ENCODE results near the gene DUSP21.
"Not testable (repeated sequence)": the region's sequence is repeated elsewhere in the genome, so short reads cannot be mapped to it uniquely, and the experiment has no call there.

Gene DUSP21

GRCh38 chrX:44842550-44843317 is 1.1 kb upstream of the DUSP21 start:
- H3K27ac ChIP-seq (ENCODE audit: low read depth, low read length) = no peak overlapping the region

DNA sequence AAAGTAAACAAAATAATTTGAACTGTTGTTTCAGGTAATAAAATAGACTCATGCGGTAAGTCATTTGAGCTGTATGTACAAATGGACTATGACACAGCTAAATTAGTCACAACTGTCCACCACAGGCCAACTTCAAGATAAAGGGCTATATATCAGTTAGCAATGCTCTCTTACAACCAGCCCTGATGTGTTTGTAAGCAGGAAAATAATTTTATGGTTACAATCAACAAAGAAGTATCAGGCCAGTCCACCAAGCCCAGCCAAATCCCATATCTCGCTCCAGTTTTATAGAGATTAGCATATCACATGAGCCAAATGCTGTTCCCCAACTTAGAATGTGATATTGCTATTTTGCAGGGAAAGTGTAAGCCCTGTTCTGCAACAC is 511 bp upstream of the DUSP21 start:
- no peaks in the 10 kb centered on the region for H3K4me1 ChIP-seq (ENCODE audit: control insufficient read depth in 5 of 5, insufficient read depth in 5 of 5, low read length in 5 of 5)
- no peaks in the 10 kb centered on the region for H3K36me3 ChIP-seq (ENCODE audit: control insufficient read depth in 5 of 5, insufficient read depth in 5 of 5, low read length in 5 of 5)
- H3K9me3 ChIP-seq (ENCODE audit: control insufficient read depth in 5 of 5, low read length in 5 of 5) = peaks cover 0 to 3% (median 0%) of the 10 kb centered on the region in 5 donors
- H3K27me3 ChIP-seq (ENCODE audit: control insufficient read depth in 5 of 5, insufficient read depth in 4 of 5, low read length in 5 of 5) = no peaks in the 10 kb centered on the region
- H3K9ac ChIP-seq (ENCODE audit: low read length in 5 of 5) = no peak overlapping the region
- H3K4me3 ChIP-seq (ENCODE audit: low read depth in 1 of 5, low read length in 5 of 5) = no peak overlapping the region
- no peak overlapping the region for H3K27ac ChIP-seq (ENCODE audit: low read depth, low read length)

More at GRCh38 chrX:44842550-44843317, 1.1 kb upstream of the DUSP21 start:
- Histone ChIP-seq H3K36me3 (ENCODE audit: control insufficient read depth in 5 of 5, insufficient read depth in 5 of 5, low read length in 5 of 5) (no peaks in the 10 kb centered on the region), H3K9ac (ENCODE audit: low read length in 5 of 5) (no peak overlapping the region), H3K4me1 (ENCODE audit: control insufficient read depth in 5 of 5, insufficient read depth in 5 of 5, low read length in 5 of 5) (no peaks in the 10 kb centered on the region), H3K27me3 (ENCODE audit: control insufficient read depth in 5 of 5, insufficient read depth in 4 of 5, low read length in 5 of 5) (no peaks in the 10 kb centered on the region), H3K4me3 (ENCODE audit: low read depth in 1 of 5, low read length in 5 of 5) (no peak overlapping the region), H3K9me3 (ENCODE audit: control insufficient read depth in 5 of 5, low read length in 5 of 5) (peaks cover 0 to 3% (median 0%) of the 10 kb centered on the region in 5 donors)

GRCh38 chrX:44844204-44844603 is 383 bp downstream of the DUSP21 start:
- Histone ChIP-seq H3K9ac (ENCODE audit: low read length in 5 of 5) (no peak overlapping the region), H3K36me3 (ENCODE audit: control insufficient read depth in 5 of 5, insufficient read depth in 5 of 5, low read length in 5 of 5) (no peaks in the 10 kb centered on the region), H3K27ac (ENCODE audit: low read depth, low read length) (no peak overlapping the region), H3K4me1 (ENCODE audit: control insufficient read depth in 5 of 5, insufficient read depth in 5 of 5, low read length in 5 of 5) (no peaks in the 10 kb centered on the region), H3K9me3 (ENCODE audit: control insufficient read depth in 5 of 5, low read length in 5 of 5) (peaks cover 0 to 3% (median 0%) of the 10 kb centered on the region in 5 donors), H3K4me3 (ENCODE audit: low read depth in 1 of 5, low read length in 5 of 5) (no peak overlapping the region), H3K27me3 (ENCODE audit: control insufficient read depth in 5 of 5, insufficient read depth in 4 of 5, low read length in 5 of 5) (no peaks in the 10 kb centered on the region)

DNA sequence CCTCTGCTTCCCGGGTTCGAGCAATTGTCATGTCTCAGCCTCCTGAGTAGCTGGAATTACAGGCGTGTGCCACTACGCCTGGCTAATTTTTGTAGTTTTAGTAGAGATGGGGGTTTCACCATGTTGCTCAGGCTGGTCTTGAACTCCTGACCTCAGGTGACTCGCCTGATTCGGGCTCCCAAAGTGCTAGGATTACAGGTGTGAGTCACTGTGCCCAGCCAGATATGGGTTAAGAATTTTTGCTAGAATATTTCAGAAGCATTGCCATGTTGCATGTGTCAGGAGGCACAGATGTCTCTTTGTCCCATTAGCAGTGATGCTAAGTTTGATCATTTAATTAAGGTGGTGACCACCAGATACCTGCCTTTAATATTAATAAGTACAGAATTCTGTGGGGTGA is 7.1 kb downstream of the DUSP21 start:
- H3K27ac ChIP-seq (ENCODE audit: low read depth, low read length) = not testable (repeated sequence)

GRCh38 chrX:44871114-44871645 is 27.4 kb downstream of the DUSP21 start:
- Histone ChIP-seq H3K9me3 (ENCODE audit: control insufficient read depth in 5 of 5, low read length in 5 of 5) (no peaks in the 10 kb centered on the region), H3K4me1 (ENCODE audit: control insufficient read depth in 5 of 5, insufficient read depth in 5 of 5, low read length in 5 of 5) (peaks cover 0 to 34% (median 29%) of the 10 kb centered on the region in 5 donors), H3K27ac (ENCODE audit: low read depth, low read length) (peak overlapping the region; percentile 88), H3K9ac (ENCODE audit: low read length in 5 of 5) (peak overlapping the region in 3 of 5 donors; percentile 16 to 92 (median 86)), H3K4me3 (ENCODE audit: low read depth in 1 of 5, low read length in 5 of 5) (peak overlapping the region in 4 of 5 donors; percentile 30 to 96 (median 58)), H3K36me3 (ENCODE audit: control insufficient read depth in 5 of 5, insufficient read depth in 5 of 5, low read length in 5 of 5) (no peaks in the 10 kb centered on the region), H3K27me3 (ENCODE audit: control insufficient read depth in 5 of 5, insufficient read depth in 4 of 5, low read length in 5 of 5) (no peaks in the 10 kb centered on the region)

More for the DNA sequence above, 7.1 kb downstream of the DUSP21 start:
- not testable (repeated sequence) for H3K36me3 ChIP-seq (ENCODE audit: control insufficient read depth in 5 of 5, insufficient read depth in 5 of 5, low read length in 5 of 5); H3K9me3 ChIP-seq (ENCODE audit: control insufficient read depth in 5 of 5, low read length in 5 of 5); H3K9ac ChIP-seq (ENCODE audit: low read length in 5 of 5); H3K4me1 ChIP-seq (ENCODE audit: control insufficient read depth in 5 of 5, insufficient read depth in 5 of 5, low read length in 5 of 5); H3K4me3 ChIP-seq (ENCODE audit: low read depth in 1 of 5, low read length in 5 of 5); H3K27me3 ChIP-seq (ENCODE audit: control insufficient read depth in 5 of 5, insufficient read depth in 4 of 5, low read length in 5 of 5)

DNA sequence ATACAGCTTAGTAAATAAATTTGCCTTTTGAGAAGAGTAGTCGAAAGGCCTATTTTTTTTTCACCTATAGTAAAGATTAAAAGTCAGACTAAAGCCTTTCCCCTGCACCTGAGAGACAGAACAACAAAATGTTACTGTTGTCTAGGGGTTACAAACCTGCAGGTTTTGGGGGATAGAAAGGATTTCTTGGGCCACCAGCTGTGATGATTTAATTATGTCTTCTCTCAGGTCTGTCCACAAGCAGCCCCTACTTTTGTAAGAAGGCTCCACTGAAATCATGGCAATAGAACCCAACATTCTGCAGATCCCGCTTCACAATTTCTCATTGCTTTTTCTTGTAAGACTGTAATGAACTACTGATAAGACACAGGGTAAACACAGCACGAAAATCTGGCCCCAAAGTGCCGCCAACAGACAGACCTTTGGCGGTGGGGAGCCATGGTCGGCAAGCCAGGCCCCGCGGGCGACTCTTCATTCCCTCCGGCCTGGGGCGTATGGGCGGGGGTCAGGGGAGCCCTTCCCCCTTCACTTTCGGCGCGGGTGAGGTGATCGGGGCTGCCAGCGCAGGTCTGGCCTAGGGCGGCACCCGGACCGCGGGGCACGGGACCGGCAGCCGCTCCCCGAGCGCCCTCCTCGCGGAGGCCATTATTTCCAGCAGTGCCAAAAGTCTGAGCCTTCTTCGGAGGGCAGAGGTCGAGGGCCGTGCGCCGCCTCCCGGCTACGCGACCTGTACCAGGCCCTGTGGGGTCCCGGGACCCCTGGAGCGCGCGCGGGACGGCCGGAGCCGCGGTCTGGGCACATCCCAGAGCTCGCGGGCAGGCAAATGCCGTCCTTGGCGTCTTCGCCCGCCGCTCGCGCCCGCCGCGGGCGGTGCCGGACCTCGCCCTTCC is 28.4 kb downstream of the DUSP21 start:
- Histone ChIP-seq H3K27ac (ENCODE audit: low read depth, low read length) (peak overlapping the region; percentile 88), H3K9ac (ENCODE audit: low read length in 5 of 5) (peak overlapping the region; percentile 42 to 96 (median 90))

GRCh38 chrX:44872821-44873414 is 29.1 kb downstream of the DUSP21 start, which contains the start of gene KDM6A:
KDM6A (plus strand) TSS chrX:44873188; CDS start chrX:44873552, 364 bp downstream.
- Histone ChIP-seq H3K36me3 (ENCODE audit: control insufficient read depth in 5 of 5, insufficient read depth in 5 of 5, low read length in 5 of 5) (peaks cover 0 to 3% (median 0%) of the 10 kb centered on the region in 5 donors), H3K27ac (ENCODE audit: low read depth, low read length) (peak within 1 kb of the TSS; percentile 88), H3K9me3 (ENCODE audit: control insufficient read depth in 5 of 5, low read length in 5 of 5) (no peaks in the 10 kb centered on the region), H3K4me3 (ENCODE audit: low read depth in 1 of 5, low read length in 5 of 5) (peak within 1 kb of the TSS; percentile 81 to 96 (median 93)), H3K9ac (ENCODE audit: low read length in 5 of 5) (peak within 1 kb of the TSS; percentile 90 to 98 (median 95)), H3K4me1 (ENCODE audit: control insufficient read depth in 5 of 5, insufficient read depth in 5 of 5, low read length in 5 of 5) (peaks cover 0 to 42% (median 36%) of the 10 kb centered on the region in 5 donors), H3K27me3 (ENCODE audit: control insufficient read depth in 5 of 5, insufficient read depth in 4 of 5, low read length in 5 of 5) (no peaks in the 10 kb centered on the region)

More for the DNA sequence above, 28.4 kb downstream of the DUSP21 start:
- Histone ChIP-seq H3K36me3 (ENCODE audit: control insufficient read depth in 5 of 5, insufficient read depth in 5 of 5, low read length in 5 of 5) (peaks cover 0 to 3% (median 0%) of the 10 kb centered on the region in 5 donors), H3K27me3 (ENCODE audit: control insufficient read depth in 5 of 5, insufficient read depth in 4 of 5, low read length in 5 of 5) (no peaks in the 10 kb centered on the region), H3K4me3 (ENCODE audit: low read depth in 1 of 5, low read length in 5 of 5) (peak overlapping the region; percentile 68 to 96 (median 89)), H3K4me1 (ENCODE audit: control insufficient read depth in 5 of 5, insufficient read depth in 5 of 5, low read length in 5 of 5) (peaks cover 0 to 41% (median 36%) of the 10 kb centered on the region in 5 donors), H3K9me3 (ENCODE audit: control insufficient read depth in 5 of 5, low read length in 5 of 5) (no peaks in the 10 kb centered on the region)

DNA sequence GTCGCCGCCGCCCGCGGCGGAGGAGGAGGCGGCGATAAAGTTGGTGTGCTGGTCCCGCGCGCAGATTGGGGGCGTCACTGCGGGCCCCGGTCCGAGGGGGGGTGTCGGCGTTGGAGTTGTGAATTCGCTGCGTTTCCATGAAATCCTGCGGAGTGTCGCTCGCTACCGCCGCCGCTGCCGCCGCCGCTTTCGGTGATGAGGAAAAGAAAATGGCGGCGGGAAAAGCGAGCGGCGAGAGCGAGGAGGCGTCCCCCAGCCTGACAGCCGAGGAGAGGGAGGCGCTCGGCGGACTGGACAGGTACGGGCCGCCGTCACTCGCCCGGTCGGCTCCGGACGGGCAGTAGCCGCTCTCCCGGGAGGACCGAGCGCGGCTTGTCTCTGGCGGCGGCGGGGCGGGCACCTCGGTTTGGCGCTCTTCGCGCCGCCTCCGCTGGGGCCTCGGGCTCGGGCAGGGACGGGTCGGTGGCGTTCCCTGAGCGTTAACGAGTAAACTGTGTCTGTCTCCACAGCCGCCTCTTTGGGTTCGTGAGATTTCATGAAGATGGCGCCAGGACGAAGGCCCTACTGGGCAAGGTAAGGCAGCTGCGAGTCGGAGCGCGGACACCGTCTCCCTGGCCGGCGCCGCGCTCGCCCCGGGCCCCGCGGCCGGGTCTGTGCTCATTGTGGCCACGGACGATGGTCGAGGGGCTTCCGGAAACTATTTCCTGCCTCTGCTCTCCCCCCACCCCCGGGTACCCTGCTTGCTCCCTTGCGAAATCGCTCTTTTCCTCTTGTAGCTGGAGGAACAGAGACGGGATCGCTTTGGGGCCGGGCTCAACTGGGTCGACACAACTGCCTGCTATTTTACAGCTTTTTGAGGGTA is 29.8 kb downstream of the DUSP21 start:
- H3K27me3 ChIP-seq (ENCODE audit: control insufficient read depth in 5 of 5, insufficient read depth in 4 of 5, low read length in 5 of 5) = no peaks in the 10 kb centered on the region
- H3K9me3 ChIP-seq (ENCODE audit: control insufficient read depth in 5 of 5, low read length in 5 of 5) = no peaks in the 10 kb centered on the region
- H3K9ac ChIP-seq (ENCODE audit: low read length in 5 of 5) = peak overlapping the region; percentile 81 to 98 (median 91)
- H3K4me3 ChIP-seq (ENCODE audit: low read depth in 1 of 5, low read length in 5 of 5) = peak overlapping the region; percentile 81 to 96 (median 93)
- H3K4me1 ChIP-seq (ENCODE audit: control insufficient read depth in 5 of 5, insufficient read depth in 5 of 5, low read length in 5 of 5) = peaks cover 0 to 42% (median 36%) of the 10 kb centered on the region in 5 donors
- H3K36me3 ChIP-seq (ENCODE audit: control insufficient read depth in 5 of 5, insufficient read depth in 5 of 5, low read length in 5 of 5) = peaks cover 0 to 3% (median 0%) of the 10 kb centered on the region in 5 donors
- peak overlapping the region; percentile 88 for H3K27ac ChIP-seq (ENCODE audit: low read depth, low read length)

Data from subcutaneous abdominal adipose tissue (tissue), 5 donors.